ENCODE measurements around the gene E4F1.

GRCh38 chr16:2196162-2196980 is 27.0 kb upstream of the E4F1 start, which contains the start of gene CASKIN1:
- TF ChIP-seq, protein P1, sequence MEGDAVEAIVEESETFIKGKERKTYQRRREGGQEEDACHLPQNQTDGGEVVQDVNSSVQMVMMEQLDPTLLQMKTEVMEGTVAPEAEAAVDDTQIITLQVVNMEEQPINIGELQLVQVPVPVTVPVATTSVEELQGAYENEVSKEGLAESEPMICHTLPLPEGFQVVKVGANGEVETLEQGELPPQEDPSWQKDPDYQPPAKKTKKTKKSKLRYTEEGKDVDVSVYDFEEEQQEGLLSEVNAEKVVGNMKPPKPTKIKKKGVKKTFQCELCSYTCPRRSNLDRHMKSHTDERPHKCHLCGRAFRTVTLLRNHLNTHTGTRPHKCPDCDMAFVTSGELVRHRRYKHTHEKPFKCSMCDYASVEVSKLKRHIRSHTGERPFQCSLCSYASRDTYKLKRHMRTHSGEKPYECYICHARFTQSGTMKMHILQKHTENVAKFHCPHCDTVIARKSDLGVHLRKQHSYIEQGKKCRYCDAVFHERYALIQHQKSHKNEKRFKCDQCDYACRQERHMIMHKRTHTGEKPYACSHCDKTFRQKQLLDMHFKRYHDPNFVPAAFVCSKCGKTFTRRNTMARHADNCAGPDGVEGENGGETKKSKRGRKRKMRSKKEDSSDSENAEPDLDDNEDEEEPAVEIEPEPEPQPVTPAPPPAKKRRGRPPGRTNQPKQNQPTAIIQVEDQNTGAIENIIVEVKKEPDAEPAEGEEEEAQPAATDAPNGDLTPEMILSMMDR (IDR thresholded peaks at IDR 0.05), result no peak
- no peak for TF ChIP-seq POLR2A (IDR thresholded peaks at IDR 0.05)
